GM21717 (cell line): ENCODE data around the gene MAGEC1.
"Not testable (repeated sequence)": the region's sequence is repeated elsewhere in the genome, so short reads cannot be mapped to it uniquely, and the experiment has no call there.

Source experiments
- ATAC-seq: cut with Tn5 transposase; IDR thresholded peaks from one replicate; pipeline ENCODE4 v1.9.1; 2021; ENCODE audit warnings: mild to moderate bottlenecking, moderate library complexity; ENCODE audit not compliant: unreplicated experiment

MAGEC1 gene

GRCh38 chrX:141903400-141904155 lies at the start of gene MAGEC1:
MAGEC1 (plus strand) TSS chrX:141903894; CDS start chrX:141905073, 1,179 bp downstream.
- no peak for ATAC-seq

- no peak for ATAC-seq
Observed at GRCh38 chrX:141857479-141857878, 46.2 kb upstream of the MAGEC1 start.

GRCh38 chrX:141879616-141880015 lies 24.1 kb upstream of the MAGEC1 start:
- no peak for ATAC-seq

- ATAC-seq = not testable (repeated sequence)
Observed at GRCh38 chrX:141888811-141889210, 14.9 kb upstream of the MAGEC1 start.

GRCh38 chrX:141894733-141895132 lies 9.0 kb upstream of the MAGEC1 start:
- no peak for ATAC-seq

GRCh38 chrX:141897690-141898089 lies 6.0 kb upstream of the MAGEC1 start:
- ATAC-seq = no peak

GRCh38 chrX:141902366-141902765 lies 1.3 kb upstream of the MAGEC1 start:
- ATAC-seq = no peak

- ATAC-seq = no peak
Observed at GRCh38 chrX:141904262-141904661, 568 bp downstream of the MAGEC1 start.

- no peak for ATAC-seq
Observed at GRCh38 chrX:141917801-141918200, 14.1 kb downstream of the MAGEC1 start.

- no peak for ATAC-seq
Observed at GRCh38 chrX:141924293-141924692, 20.6 kb downstream of the MAGEC1 start.

- ATAC-seq = no peak
Observed at GRCh38 chrX:141928432-141928831, 24.7 kb downstream of the MAGEC1 start.

- ATAC-seq = no peak
Observed at GRCh38 chrX:141934059-141934641, 30.5 kb downstream of the MAGEC1 start.

- no peak for ATAC-seq
Observed at GRCh38 chrX:141935645-141936044, 32.0 kb downstream of the MAGEC1 start.

- ATAC-seq = no peak
Observed at GRCh38 chrX:141936080-141936479, 32.4 kb downstream of the MAGEC1 start.

- no peak for ATAC-seq
Observed at GRCh38 chrX:141941234-141941633, 37.5 kb downstream of the MAGEC1 start.

- ATAC-seq = no peak
Observed at GRCh38 chrX:141945426-141945825, 41.7 kb downstream of the MAGEC1 start.

GRCh38 chrX:141947350-141947749 lies 43.7 kb downstream of the MAGEC1 start:
- ATAC-seq = no peak

GRCh38 chrX:141952603-141953002 lies 48.9 kb downstream of the MAGEC1 start:
- ATAC-seq = no peak

GRCh38 chrX:141958675-141959074 lies 55.0 kb downstream of the MAGEC1 start:
- no peak for ATAC-seq
